ENCODE data around the gene RPS6KA5. TPM values are rescaled to one million over a fixed set of nuclear protein-coding genes. Genes with fewer than 3 reads are reported as not detected.

RPS6KA5 gene
- total and polyA plus RNA-seq, 2 donors (not counting 1 experiment from before 2014, with no cell fraction given): 6.0 to 34.6 TPM

GRCh38 chr14:90848944-90849731 lies 211.3 kb downstream of the RPS6KA5 start:
- Mint-ChIP-seq H3K27me3 (no peaks in the 10 kb centered on the region), H3K27ac (no peak overlapping the region), H3K9me3 (ENCODE audit: insufficient read depth) (no peaks in the 10 kb centered on the region), H3K4me1 (no peaks in the 10 kb centered on the region), H3K4me3 (no peak overlapping the region)
- ATAC-seq (ENCODE audit: low read depth): no peak
- Histone ChIP-seq H3K36me3 (replicated peaks in 1 of 2; ENCODE audit: control extremely low read depth in 1 of 2, control insufficient read depth in 1 of 2, extremely low read depth in 1 of 2, insufficient read depth in 2 of 2, low read length in 1 of 2) (peaks cover 0 to 4% of the 10 kb centered on the region in 2 experiments), H3K9ac (ENCODE audit: low read length) (no peak overlapping the region), H3K27ac (ENCODE audit: low read length in 2 of 2) (no peak overlapping the region), H3K27me3 (replicated peaks in 1 of 4; ENCODE audit: control extremely low read depth in 1 of 4, control insufficient read depth in 3 of 4, insufficient read depth in 4 of 4, low read length in 3 of 4) (no peaks in the 10 kb centered on the region), H3K4me1 (ENCODE audit: control insufficient read depth in 2 of 2, insufficient read depth in 2 of 2, low read length in 2 of 2) (no peaks in the 10 kb centered on the region), H3K4me2 (replicated peaks; ENCODE audit: low read depth, low read length, poor library complexity, severe bottlenecking) (no peak overlapping the region), H3K9me3 (ENCODE audit: control extremely low read depth in 1 of 3, control insufficient read depth in 2 of 3, insufficient read depth in 1 of 3, low read length in 2 of 3) (peaks cover 0 to 3% (median 0%) of the 10 kb centered on the region in 3 donors), H2AFZ (ENCODE audit: insufficient read depth, low read depth, low read length, poor library complexity, severe bottlenecking) (no peak overlapping the region), H3K4me3 (ENCODE audit: control extremely low read depth in 1 of 5, extremely low read depth in 1 of 5, insufficient read depth in 1 of 5, low read depth in 2 of 5, low read length in 4 of 5) (no peak overlapping the region), H3K79me2 (ENCODE audit: control insufficient read depth, insufficient read depth, low read length) (no peaks in the 10 kb centered on the region), H4K20me1 (ENCODE audit: control insufficient read depth, insufficient read depth, low read length, poor library complexity, severe bottlenecking) (no peaks in the 10 kb centered on the region)
- WGBS (ENCODE audit: insufficient coverage): 97% methylated on average over 15 of the region's 17 CpGs
- CTCF ChIA-PET: interaction anchor here (1.0 kb wide), 1 partner anchor 9 kb away, joined by 3 read pairs; no protein-coding TSS in a partner anchor
- DNase-seq: no peak
- no peak for TF ChIP-seq EZH2 (IDR thresholded peaks at IDR 0.05; ENCODE audit: borderline replicate concordance, insufficient read depth, low read depth, low read length, poor library complexity, severe bottlenecking)
- TF ChIP-seq, protein P1, sequence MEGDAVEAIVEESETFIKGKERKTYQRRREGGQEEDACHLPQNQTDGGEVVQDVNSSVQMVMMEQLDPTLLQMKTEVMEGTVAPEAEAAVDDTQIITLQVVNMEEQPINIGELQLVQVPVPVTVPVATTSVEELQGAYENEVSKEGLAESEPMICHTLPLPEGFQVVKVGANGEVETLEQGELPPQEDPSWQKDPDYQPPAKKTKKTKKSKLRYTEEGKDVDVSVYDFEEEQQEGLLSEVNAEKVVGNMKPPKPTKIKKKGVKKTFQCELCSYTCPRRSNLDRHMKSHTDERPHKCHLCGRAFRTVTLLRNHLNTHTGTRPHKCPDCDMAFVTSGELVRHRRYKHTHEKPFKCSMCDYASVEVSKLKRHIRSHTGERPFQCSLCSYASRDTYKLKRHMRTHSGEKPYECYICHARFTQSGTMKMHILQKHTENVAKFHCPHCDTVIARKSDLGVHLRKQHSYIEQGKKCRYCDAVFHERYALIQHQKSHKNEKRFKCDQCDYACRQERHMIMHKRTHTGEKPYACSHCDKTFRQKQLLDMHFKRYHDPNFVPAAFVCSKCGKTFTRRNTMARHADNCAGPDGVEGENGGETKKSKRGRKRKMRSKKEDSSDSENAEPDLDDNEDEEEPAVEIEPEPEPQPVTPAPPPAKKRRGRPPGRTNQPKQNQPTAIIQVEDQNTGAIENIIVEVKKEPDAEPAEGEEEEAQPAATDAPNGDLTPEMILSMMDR (IDR thresholded peaks at IDR 0.05): no peak
- POLR2A ChIA-PET: no interaction called here
- intact Hi-C loops (cut with micrococcal nuclease): no loop called here

DNA sequence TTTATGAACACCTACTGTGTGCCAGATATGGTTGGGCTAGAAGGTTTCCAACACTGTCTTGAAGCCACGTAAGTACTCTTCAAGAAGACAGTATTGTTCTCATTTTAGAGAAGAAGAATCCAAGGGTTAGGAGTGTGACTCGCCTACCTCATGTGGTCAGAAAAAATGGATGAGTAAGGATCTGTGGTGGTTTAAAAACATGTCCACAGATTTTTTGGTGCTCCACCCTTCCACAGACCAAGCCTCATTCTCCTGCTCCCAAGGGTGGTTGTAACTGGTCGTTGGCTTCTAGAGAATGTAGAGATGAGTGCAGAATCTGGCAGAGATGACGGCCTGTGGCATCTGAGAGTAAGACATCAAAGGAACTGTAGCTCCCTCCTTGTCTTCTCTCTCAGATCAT lies 213.9 kb downstream of the RPS6KA5 start:
- Mint-ChIP-seq H3K27ac (no peak overlapping the region), H3K27me3 (no peaks in the 10 kb centered on the region), H3K9me3 (ENCODE audit: insufficient read depth) (no peaks in the 10 kb centered on the region), H3K4me3 (no peak overlapping the region), H3K4me1 (no peaks in the 10 kb centered on the region)
- Histone ChIP-seq H2AFZ (ENCODE audit: insufficient read depth, low read depth, low read length, poor library complexity, severe bottlenecking) (no peak overlapping the region), H3K79me2 (ENCODE audit: control insufficient read depth, insufficient read depth, low read length) (no peaks in the 10 kb centered on the region), H3K9ac (ENCODE audit: low read length) (no peak overlapping the region), H3K27ac (ENCODE audit: low read length in 2 of 2) (no peak overlapping the region), H3K36me3 (replicated peaks in 1 of 2; ENCODE audit: control extremely low read depth in 1 of 2, control insufficient read depth in 1 of 2, extremely low read depth in 1 of 2, insufficient read depth in 2 of 2, low read length in 1 of 2) (peaks cover 0 to 4% of the 10 kb centered on the region in 2 experiments), H3K27me3 (replicated peaks in 1 of 4; ENCODE audit: control extremely low read depth in 1 of 4, control insufficient read depth in 3 of 4, insufficient read depth in 4 of 4, low read length in 3 of 4) (no peaks in the 10 kb centered on the region), H3K4me2 (replicated peaks; ENCODE audit: low read depth, low read length, poor library complexity, severe bottlenecking) (no peak overlapping the region), H3K4me3 (ENCODE audit: control extremely low read depth in 1 of 5, extremely low read depth in 1 of 5, insufficient read depth in 1 of 5, low read depth in 2 of 5, low read length in 4 of 5) (no peak overlapping the region), H3K4me1 (ENCODE audit: control insufficient read depth in 2 of 2, insufficient read depth in 2 of 2, low read length in 2 of 2) (no peaks in the 10 kb centered on the region), H3K9me3 (ENCODE audit: control extremely low read depth in 1 of 3, control insufficient read depth in 2 of 3, insufficient read depth in 1 of 3, low read length in 2 of 3) (peaks cover 0 to 3% (median 0%) of the 10 kb centered on the region in 3 donors), H4K20me1 (ENCODE audit: control insufficient read depth, insufficient read depth, low read length, poor library complexity, severe bottlenecking) (no peaks in the 10 kb centered on the region)
- ChIA-PET POLR2A (no interaction called here), CTCF (no interaction called here)
- no peak for DNase-seq
- ATAC-seq (ENCODE audit: low read depth): no peak
- TF ChIP-seq EZH2 (IDR thresholded peaks at IDR 0.05; ENCODE audit: borderline replicate concordance, insufficient read depth, low read depth, low read length, poor library complexity, severe bottlenecking): no peak
- TF ChIP-seq, protein P1 (IDR thresholded peaks at IDR 0.05): no peak
- intact Hi-C loops (cut with micrococcal nuclease): no loop called here
- 88% methylated on average over 1 of the region's 4 CpGs for WGBS (ENCODE audit: insufficient coverage)
